GM19372 (cell line): ENCODE data around the gene TMEM174.
"Not testable (repeated sequence)": the region's sequence is repeated elsewhere in the genome, so short reads cannot be mapped to it uniquely, and the experiment has no call there.

ENCODE experiments used
- ATAC-seq: cut with Tn5 transposase; IDR thresholded peaks from one replicate; pipeline ENCODE4 v1.9.1; 2021; ENCODE audit warnings: mild to moderate bottlenecking, low read depth, moderate library complexity; ENCODE audit not compliant: unreplicated experiment

The TMEM174 gene

DNA sequence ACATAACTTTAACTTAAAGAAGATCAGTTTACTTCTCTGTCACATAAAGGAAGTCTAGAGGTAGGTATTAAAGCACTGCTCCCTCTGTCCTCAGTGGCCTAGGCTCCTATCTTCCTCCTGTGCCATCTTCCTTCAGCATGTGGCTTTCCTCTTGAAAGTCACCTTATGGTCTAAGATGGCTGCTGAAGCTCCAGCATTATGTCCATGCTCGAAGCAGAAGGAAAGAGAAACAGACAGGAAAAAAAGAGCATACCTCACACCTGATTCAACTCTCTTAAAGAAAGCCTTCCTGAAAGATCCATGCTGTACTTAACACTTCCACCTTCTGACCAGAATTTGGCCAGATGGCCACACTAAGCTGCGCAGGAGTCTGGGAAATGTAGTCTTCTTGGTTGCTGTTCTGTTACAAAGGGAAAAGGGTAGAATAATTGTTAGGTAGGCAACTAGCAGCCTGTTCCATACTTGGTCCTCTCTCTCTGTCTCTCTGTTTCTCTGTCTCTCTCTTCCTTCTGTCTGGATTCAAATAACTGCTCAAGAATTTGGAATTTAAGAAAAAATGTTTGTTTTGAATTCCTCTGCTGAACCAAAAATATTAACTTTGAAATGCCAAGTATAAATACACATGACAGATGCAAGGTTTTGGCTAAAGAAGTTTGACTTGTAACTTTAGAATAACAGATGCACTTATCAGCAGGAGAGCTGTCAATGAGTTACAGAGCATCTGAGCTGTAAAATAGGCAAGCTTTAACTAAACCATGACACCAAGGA, 16.0 kb downstream of the TMEM174 start:
- ATAC-seq = no peak

DNA sequence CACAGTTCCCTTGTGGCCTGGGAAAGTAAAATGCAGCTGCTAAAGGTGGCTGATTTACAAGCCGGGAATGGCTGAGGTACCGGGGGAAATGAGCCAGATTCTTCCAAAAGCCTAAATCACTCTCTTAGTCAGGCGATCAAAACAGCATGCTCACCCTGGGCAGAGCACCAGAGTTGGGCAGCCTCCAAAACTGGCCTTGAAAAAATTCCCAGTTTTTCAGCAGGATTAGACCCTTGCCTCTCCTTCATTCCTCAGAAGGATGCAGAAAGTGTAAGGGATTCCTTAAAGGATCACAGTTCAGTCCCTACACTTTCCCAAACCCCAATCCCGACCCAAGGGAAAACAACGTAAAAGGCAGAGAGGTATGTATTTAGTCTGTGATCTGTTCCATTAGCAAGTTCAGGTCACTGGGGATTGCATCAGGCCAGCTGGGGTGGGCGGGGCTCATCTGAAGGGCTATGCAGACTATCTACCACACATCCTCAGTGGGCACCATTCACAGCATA, 16.9 kb downstream of the TMEM174 start:
- no peak for ATAC-seq

DNA sequence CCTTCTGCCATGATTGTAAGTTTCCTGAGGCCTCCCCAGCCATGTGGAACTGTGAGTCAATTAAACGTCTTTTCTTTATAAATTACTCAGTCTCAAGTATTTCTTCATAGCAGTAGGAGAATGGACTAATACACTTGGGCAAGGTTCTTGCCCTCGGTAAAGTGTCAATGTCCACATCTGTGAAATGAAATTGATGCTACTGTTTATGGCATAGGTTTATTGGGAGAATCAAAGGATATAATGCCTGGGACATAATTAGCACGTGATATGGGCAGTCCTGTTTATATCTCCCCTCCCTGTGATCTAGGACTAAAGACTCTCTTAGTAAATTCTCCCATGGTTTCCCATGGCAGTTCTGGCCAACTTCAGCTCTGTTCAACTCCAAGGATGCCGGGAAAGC, 19.4 kb downstream of the TMEM174 start:
- no peak for ATAC-seq

DNA sequence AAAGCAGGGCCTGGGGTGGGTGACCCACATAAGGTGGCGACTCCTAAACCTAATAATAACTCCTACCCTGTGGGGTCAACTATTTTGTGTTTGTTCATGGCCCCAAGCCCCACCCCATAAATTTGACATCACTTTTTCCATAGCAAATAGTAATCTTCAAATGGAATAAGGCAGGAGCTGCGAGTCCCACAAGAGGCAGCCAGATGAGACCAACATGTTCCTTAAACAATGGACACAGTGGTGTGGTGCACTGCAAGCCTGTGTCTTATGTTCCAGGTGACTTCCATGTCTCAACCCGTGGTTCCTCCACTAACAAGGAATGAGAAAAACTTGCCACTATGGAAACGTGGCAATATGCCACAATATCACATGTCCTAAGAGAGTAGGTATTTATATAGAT, 20.6 kb downstream of the TMEM174 start:
- ATAC-seq = no peak

DNA sequence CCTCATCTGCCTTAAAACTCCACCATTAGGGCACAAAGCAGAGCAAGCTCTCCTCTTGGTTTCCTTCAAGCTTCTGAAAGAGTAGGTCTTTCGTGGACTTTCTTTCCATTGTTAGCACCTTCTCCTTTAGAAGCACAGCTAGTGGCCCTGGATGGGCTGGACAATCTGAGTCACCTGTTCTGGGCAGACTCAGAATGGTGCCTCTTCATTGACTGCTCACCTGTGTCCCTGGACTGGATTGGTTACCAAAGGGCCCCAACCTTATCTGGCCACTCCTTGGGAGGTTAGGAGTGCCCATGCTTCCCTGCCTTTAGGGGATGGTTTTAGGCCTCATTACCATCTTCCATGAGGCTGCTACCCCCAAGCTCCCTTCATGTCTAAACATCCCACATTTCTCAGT, 23.2 kb downstream of the TMEM174 start:
- no peak for ATAC-seq

DNA sequence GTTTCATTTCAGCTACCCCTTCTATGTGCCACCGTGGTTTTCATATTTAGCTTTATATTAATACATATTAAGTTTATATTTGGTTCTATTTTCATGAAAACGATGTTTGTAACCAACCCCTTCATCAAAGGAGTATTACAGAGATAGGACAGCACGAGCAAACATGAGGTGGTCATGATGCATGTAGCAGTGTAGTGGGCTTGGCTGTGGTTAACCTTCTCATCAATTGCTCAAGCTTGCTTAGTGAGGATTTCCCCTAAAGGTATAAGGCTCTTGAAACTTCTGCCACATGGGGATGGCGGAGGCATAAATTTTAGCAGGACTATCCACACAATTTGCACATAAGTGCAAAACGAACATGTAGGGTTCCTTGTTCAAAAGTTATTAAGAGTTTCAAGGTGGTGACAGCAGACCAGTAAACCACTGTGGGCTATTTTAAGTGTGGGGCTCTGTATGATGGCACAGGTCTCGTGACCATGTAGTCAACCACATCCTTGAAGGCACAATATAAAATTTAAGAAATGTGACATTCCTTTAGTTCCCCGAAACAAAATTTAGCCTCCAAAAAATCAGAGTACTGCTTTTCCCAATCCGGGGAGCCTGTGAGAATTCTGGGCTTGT, 24.8 kb downstream of the TMEM174 start:
- no peak for ATAC-seq

DNA sequence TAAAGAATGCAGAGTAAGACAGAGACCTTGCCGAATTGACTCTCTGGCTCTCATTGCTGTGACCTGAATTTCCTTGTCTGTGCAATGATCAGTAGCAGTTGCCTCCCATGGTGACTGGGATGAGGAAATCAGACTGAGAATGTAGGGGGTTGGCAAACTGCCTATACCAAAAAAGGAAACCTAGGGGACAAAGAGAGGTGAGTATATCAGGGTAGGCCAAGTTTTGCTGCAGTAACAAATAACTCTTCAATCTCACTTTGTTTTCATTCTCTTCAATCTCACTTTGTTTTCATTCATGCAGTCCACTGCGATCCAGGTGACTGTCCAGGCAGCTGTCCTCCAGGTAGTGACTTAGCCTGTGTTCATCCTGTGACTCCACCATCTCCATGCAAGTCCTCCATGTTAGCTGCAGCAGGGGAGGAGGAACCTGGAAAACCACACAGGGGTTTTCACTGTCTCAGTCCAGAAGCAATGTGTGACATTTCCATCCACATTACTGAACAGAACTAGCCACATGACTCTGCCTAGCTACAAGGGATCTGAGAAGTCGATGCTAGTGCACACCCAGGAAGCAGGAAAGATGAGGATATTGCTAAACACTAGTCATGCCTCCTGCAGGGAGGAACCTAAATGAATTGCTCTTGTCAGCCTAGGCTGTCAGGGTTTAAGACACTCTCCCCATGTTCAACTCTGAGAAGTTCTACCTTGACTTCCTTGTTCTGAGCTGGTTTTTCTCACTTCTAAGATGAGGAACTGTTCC, 26.0 kb downstream of the TMEM174 start:
- ATAC-seq = no peak

DNA sequence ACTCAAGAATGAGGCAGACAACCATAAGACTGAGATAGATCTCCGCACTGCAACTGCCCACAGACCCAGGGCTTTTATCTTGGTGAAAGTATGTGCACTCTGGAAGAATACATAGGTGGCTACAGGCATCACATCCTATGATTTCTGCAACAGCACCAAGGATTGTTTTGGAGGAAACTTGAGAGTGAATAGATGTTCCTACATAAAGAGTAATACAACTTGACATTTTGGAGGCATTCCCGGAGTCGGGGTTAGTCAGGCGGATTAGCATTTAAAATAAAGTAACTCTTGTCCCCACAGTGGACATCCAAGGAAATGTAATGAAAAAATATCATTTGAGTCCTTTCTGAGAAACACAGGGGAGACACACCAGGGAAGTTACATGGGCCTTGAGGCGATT, 26.7 kb downstream of the TMEM174 start:
- ATAC-seq = no peak

DNA sequence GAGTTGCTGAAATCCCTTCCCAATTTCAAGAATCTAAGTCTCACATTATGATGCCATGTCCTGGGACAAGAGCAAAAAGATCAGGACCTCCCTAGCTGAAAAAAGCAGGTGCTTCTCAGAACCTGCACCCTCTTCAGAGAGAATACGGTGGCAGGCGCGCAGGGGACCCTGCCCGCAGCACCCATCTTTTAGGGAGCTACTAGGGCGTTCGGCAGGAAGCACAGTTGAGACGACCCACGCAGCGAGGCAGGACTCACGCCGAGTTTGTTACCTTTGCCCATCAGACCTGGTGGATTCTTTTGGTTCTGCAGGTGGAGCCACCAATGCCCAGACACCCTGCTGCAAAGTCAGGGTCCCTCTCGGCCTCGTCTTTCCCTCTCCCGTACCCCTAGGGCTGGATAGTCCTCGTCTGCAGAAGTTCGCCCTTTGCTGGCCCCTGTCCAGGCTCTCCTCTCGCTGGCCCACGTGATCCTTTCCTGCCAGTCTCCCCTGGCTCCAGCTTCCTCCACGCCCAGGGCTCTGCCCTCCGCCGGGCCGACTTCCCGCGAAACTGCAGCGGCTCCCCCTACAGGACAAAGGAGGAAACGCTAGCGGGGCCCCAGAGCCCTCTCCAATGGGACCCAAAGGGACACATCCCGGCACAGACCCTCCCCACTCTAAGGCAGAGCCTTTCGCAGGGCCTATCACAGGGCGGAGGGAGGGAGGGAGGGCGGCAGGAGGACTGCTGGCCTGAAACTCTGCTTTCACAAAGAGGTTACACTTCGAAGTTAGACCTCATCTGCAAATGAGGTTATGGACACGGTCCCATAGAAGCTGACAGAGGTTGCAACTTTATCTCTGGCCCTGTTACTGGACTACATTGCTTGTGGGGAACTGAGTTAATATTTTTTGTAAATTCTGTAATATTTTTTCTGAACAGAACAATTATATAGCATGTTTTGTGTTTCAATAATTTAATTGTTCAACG, 28.8 kb downstream of the TMEM174 start:
- peak; percentile 72 for ATAC-seq

DNA sequence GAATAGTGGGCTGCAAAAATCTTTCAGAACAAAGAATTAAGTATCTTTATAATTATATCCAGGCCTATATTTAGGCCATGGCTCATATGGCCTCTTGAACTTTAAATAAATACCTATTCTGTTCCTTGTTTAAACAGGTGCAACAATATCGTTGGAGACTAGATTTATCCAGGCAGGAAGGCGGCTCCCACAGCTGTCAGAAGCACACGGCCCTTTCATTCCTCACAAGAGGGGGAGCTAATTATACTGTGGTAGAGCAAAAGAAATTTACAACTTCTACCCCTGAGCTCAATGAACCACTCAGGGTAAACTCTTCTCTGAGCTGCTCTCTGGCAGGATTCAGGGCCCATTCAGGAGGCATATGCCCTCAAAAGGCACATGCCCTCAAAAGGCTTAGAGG, 31.3 kb downstream of the TMEM174 start:
- no peak for ATAC-seq

DNA sequence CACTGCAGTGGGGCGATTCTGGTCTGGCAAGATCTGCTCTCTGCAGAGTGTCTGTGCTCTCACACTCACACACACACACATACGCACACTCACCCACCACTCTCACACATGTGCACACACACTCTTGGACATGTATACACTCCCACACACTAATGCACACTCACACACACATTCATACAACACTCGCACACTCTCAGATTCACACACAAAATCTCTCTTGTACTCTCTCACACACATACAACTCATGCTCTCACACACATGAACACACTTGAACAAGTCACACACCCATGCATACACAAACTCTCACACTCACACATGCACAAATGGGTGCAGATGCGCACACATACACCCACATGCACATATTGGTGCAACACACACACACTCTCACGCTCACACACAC, 31.7 kb downstream of the TMEM174 start:
- ATAC-seq = no peak

DNA sequence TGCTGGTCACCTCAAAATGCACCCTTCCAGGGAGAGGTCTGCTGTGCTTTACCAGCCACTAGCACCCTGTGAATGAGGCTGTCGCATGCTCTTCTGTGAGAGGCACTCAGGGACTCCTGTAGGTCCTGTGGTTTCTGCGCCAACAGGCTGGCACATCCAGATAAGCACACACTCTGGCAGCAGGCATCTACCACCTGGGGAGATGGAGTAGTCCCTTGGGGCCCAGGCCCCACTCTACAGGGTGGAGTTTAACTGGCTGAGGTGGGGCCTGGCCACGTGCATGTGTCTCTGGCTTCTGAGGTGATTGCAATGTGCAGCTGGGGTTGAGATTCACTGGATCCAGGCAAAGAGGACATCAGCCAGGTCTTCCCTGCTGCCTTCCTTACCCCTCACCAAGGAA, 32.3 kb downstream of the TMEM174 start:
- ATAC-seq = no peak

DNA sequence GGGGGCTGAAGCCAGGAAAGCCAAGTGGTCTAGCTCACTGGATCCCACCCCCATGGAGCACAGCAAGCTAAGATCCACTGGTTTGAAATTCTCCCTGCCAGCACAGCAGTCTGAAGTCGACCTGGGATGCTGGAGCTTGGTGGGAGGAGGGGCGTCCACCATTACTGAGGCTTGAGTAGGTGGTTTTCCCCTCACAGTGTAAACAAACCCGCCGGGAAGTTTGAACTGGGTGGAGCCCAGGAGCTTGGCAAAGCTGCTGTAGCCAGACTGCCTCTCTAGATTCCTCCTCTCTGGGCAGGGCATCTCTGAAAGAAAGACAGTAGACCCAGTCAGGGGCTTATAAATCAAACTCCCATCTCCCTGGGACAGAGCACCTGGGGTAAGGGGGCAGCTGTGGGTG, 34.2 kb downstream of the TMEM174 start:
- ATAC-seq = not testable (repeated sequence)

DNA sequence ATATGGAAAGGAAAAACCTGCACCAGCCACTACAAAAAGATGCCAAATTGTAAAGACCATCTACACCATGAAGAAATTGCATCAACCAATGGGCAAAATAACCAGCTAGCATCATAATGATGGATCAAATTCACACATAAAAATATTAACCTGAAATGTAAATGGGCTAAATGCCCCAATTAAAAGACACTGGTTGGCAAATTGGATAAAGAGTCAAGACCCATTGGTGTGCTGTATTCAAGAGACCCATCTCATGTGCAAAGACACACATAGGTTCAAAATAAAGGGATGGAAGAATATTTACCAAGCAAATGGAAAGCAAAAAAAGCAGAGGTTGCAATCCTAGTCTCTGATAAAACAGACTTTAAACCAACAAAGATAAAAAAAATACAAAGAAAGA, 36.1 kb downstream of the TMEM174 start:
- ATAC-seq = not testable (repeated sequence)

DNA sequence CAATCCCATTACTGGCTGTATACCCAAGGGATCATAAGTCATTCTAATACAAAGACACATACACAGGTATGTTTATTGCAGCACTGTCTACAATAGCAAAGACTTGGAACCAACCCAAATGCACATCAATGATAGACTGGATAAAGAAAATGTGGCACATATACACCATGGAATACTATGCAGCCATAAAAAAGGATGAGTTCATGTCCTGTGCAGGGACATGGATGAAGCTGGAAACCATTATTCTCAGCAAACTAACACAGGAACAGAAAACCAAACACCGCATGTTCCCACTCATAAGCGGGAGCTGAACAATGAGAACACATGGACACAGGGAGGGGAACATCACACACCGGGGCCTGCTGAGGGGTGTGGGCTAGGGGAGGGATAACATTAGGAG, 39.7 kb downstream of the TMEM174 start:
- not testable (repeated sequence) for ATAC-seq

DNA sequence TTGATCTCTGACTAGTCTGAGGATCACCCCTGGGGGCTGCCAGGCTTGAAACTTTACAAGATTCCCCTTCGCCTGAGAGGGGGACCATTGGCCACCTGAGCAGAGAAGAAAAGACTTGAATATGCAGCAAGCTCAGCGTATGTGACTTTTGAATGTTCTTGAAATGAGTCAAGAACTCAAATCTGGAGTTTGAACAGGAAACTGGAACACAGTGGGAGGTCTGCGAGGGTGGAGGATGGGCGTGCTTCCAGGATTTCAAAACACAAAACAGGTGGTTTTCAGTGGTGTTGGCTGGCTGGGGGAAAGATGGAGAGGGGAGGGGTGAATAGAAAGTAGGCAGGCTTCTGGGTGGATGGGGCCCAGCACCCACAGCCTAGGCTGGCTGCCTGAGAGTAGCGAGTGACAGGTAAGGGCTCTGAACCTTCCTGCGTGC, 40.6 kb downstream of the TMEM174 start:
- ATAC-seq = no peak

DNA sequence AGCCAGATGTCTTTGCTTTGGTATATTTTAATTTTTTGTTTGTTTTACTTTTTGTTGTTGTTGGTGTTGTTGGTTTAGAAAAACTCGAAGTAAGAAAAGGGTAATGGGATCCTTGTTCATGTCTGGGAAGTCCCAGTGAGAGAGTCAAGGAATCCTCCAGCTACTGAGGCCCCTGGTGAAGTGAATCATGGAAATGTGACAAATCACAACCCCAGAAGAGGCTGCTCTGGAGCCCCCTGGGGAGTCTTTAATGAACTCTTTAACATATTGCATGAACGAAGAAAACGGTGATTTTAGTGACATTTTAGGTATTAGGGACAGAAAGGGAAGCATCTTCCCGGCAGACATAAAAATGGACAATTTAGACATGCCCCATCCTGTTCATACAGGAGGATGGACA, 41.3 kb downstream of the TMEM174 start:
- ATAC-seq = no peak

DNA sequence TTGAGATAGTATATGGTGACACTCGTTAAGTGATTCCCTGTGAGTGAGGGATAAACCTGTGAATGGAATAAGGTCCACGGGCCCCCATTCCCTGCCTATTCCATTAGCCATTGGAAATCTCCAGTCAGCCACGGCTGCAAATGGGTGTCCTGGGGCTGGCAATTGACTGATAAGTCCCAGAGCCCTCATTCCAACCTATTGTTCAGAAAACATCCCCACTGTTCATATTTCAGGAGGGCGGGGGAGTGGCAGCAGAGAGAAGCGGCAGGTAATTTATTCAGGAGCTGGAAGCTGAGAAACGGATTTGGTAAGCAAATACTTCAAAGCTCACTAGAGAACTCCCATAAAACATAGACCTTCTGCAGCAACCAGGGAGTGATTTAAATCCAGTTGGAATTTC, 42.0 kb downstream of the TMEM174 start:
- no peak for ATAC-seq

DNA sequence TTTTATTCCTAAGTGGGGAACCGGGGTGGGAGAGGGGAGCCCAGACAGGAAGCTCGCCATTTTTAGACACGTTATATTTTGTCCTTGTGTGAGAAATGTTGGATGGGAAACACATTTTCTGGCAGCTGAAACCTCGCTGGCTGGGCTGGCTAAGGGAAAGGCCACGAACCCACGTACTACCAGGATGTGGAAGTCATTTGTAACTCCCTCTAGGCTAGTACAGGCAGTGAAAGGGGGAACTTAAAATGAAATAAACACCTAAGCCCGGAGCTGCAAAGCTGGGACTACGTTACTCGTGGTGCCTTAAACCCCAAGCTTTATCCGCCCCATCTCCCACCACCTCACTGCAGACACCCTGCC, 42.5 kb downstream of the TMEM174 start:
- no peak for ATAC-seq

DNA sequence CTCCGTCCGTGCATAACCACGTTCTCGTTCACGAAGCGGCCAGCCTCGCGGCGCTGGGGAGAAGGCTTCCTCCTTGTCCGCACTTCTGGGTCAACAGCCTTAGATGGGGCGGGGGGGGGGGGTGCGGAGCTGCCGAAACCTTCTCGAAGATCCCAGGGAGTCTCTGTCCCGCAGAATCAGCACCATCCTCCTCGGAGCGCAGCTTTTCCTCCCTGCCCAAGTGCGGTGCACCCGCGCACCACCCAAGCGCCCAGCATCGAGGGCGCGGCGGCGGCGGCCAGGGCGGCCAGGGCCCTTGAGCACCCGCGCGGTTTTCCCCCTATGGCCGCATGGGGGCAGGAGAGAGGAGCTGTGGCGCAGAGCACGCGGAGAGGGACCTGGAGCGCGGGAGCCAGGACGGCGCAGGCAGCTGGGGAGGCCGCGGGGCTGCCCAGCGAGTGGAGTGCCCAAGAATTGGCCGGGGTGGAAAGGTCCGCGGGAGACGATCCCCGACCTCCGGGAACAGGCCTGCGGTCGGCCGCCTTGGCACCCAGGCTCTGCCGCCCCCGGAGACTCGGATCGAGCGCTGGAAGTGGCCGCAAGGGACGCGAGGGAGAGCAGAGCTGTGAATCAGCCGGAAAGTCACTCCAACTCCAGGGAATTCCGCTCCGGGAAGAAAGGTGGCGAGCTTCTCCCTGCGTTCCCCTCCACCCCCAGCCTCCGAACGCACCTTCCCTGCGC, 43.1 kb downstream of the TMEM174 start:
- ATAC-seq = peak; percentile 61
